Panc1 (cell line): ENCODE data around the gene SCRN1. TPM values are rescaled to one million over a fixed set of nuclear protein-coding genes. Genes with fewer than 3 reads are reported as not detected.

Experiments used
- ATAC-seq: fragments of 200-7000 bp; cut with Tn5 transposase; 2 replicates; pipeline ENCODE4 v1.9.1; 2020; ENCODE audit warnings: mild to moderate bottlenecking, moderate library complexity
- BruUV-seq: library from RNA; stranded (reverse); fragments of 400-500 nt; replicated peaks from 2 replicates; lab custom pipeline; 2021; lab: Mats Ljungman, UMichigan
- CTCF ChIA-PET: fragments of 300-600 bp; sonication (Branson Sonifier 250); formaldehyde crosslinking; loops from one replicate; lab custom pipeline; 2022; ENCODE audit warnings: antibody characterized with exemption; lab: Charles Lee
- POLR2A ChIA-PET: fragments of 300-600 bp; sonication (Branson Sonifier 250); formaldehyde crosslinking; loops from one replicate; lab custom pipeline; 2022; ENCODE audit warnings: antibody characterized with exemption; lab: Charles Lee
- DNase-seq: peaks from one replicate; pipeline ENCODE4 v3.0.0-alpha.2; 2010; ENCODE audit warnings: low read depth, low spot score
- H3K27ac ChIP-seq: 2 replicates; pipeline ENCODE4 v1.5.1; 2011; ENCODE audit warnings: mild to moderate bottlenecking, low read length, inconsistent platforms
- H3K27me3 ChIP-seq: fragments of 200-500 bp; sonication (Bioruptor generic); 2 replicates; pipeline ENCODE4 v1.6.0; 2014; ENCODE audit warnings: low read length, inconsistent platforms; ENCODE audit not compliant: control insufficient read depth, insufficient read depth
- H3K36me3 ChIP-seq: fragments of 200-500 bp; sonication (Bioruptor generic); 2 replicates; pipeline ENCODE4 v1.5.1; 2014; ENCODE audit warnings: inconsistent platforms, mild to moderate bottlenecking, low read length, moderate library complexity; ENCODE audit not compliant: control insufficient read depth, insufficient read depth
- H3K4me1 ChIP-seq: 2 replicates; pipeline ENCODE4 v1.5.1; 2011; ENCODE audit warnings: inconsistent platforms, mild to moderate bottlenecking, low read length, moderate library complexity; ENCODE audit not compliant: control insufficient read depth, insufficient read depth
- H3K4me3 ChIP-seq, 2 experiments: 2 replicates each; pipeline ENCODE4 v1.5.1; 2011 to 2012; ENCODE audit warnings: low read depth in 2 of 2, low read length in 2 of 2, mild to moderate bottlenecking in 2 of 2, inconsistent platforms in 1 of 2, moderate library complexity in 1 of 2
- H3K9me3 ChIP-seq: fragments of 200-500 bp; sonication (Bioruptor generic); 2 replicates; pipeline ENCODE4 v1.5.1; 2014; ENCODE audit warnings: low read depth, mild to moderate bottlenecking, inconsistent platforms, low read length, moderate library complexity; ENCODE audit not compliant: control insufficient read depth, insufficient read depth
- POLR2AphosphoS5 ChIP-seq: IDR thresholded peaks from 2 replicates; pipeline ENCODE4 v1.6.1; 2012; ENCODE audit warnings: mild to moderate bottlenecking, low read depth, low read length, moderate library complexity
- SIN3A ChIP-seq: IDR thresholded peaks from 2 replicates; pipeline ENCODE4 v1.6.1; 2012; ENCODE audit warnings: low read depth, mild to moderate bottlenecking, low read length, moderate library complexity, borderline replicate concordance; ENCODE audit not compliant: insufficient read depth
- TCF7L2 ChIP-seq: IDR thresholded peaks from 2 replicates; pipeline ENCODE4 v1.6.1; 2011; ENCODE audit warnings: mild to moderate bottlenecking, low read depth, low read length, inconsistent platforms
- in situ Hi-C: cut with HindIII; loops from 2 replicates; pipeline ENCODE4 v1.10.0; 2016; ENCODE audit warnings: low sequenced_read_pairs, low pct_unique_long_range_greater_than_20kb
- intact Hi-C: fragments of 100-400 bp; cut with micrococcal nuclease; formaldehyde crosslinking; loops from one replicate; pipeline ENCODE4 v1.10.0; 2022; ENCODE audit not compliant: unreplicated experiment
- total RNA-seq: library from RNA; stranded (reverse); gene quantifications from one replicate; pipeline ENCODE4 v1.2.1, GENCODE V29; 2021; ENCODE audit not compliant: unreplicated experiment
- TF ChIP-seq, protein P1 (sequence below), 2 experiments: IDR thresholded peaks; 2 replicates each; pipeline ENCODE4 v1.6.1; 2011 to 2012; ENCODE audit warnings: low read depth in 2 of 2, control low read depth in 1 of 2, low read length in 1 of 2, mild to moderate bottlenecking in 1 of 2, moderate library complexity in 1 of 2; ENCODE audit not compliant: insufficient read depth in 1 of 2
- TF ChIP-seq, protein P2 (sequence below): fragments of 450-650 bp; IDR thresholded peaks from 2 replicates; pipeline ENCODE4 v1.5.1; 2017; ENCODE audit warnings: mild to moderate bottlenecking

Gene SCRN1
- total RNA-seq, 1 experiment from 2014 or later, result 189 TPM

DNA sequence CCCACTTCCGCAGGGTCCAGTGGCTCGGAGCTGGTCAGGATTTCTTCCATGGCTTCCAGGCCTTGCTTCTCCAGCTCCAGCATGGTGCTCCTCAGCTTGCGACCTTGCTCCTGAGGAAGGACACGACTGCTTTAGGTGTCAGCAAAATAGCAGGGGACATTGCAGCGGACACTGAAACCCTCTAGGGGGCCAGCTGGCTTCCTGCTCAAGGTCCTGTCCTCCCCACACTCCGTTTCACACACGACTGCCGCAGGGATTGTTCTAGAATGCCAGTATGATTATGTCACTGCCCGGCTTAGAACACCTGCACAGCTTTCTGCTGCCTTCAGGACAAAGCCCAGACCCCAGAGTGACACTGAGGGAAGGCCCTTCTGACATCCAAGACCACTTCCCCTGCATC is 65.6 kb downstream of the SCRN1 start:
- Histone ChIP-seq H3K27me3 (no peaks in the 10 kb centered on the region), H3K4me3 (no peak overlapping the region), H3K27ac (no peak overlapping the region), H3K9me3 (no peaks in the 10 kb centered on the region), H3K36me3 (peaks cover 11% of the 10 kb centered on the region; the same call in 1 of the 2 replicates), H3K4me1 (no peaks in the 10 kb centered on the region)
- intact Hi-C loops, result loop anchor here (10.0 kb wide), 1 partner anchor 289 kb away; no protein-coding TSS in a partner anchor
- ChIA-PET CTCF (no interaction called here), POLR2A (no interaction called here)
- DNase-seq (no peak), ATAC-seq (no peak)
- in situ Hi-C loops, result no loop called here
- TF ChIP-seq, protein P1, sequence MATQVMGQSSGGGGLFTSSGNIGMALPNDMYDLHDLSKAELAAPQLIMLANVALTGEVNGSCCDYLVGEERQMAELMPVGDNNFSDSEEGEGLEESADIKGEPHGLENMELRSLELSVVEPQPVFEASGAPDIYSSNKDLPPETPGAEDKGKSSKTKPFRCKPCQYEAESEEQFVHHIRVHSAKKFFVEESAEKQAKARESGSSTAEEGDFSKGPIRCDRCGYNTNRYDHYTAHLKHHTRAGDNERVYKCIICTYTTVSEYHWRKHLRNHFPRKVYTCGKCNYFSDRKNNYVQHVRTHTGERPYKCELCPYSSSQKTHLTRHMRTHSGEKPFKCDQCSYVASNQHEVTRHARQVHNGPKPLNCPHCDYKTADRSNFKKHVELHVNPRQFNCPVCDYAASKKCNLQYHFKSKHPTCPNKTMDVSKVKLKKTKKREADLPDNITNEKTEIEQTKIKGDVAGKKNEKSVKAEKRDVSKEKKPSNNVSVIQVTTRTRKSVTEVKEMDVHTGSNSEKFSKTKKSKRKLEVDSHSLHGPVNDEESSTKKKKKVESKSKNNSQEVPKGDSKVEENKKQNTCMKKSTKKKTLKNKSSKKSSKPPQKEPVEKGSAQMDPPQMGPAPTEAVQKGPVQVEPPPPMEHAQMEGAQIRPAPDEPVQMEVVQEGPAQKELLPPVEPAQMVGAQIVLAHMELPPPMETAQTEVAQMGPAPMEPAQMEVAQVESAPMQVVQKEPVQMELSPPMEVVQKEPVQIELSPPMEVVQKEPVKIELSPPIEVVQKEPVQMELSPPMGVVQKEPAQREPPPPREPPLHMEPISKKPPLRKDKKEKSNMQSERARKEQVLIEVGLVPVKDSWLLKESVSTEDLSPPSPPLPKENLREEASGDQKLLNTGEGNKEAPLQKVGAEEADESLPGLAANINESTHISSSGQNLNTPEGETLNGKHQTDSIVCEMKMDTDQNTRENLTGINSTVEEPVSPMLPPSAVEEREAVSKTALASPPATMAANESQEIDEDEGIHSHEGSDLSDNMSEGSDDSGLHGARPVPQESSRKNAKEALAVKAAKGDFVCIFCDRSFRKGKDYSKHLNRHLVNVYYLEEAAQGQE (IDR thresholded peaks at IDR 0.05; ENCODE audit: insufficient read depth in 1 of 2, low read depth in 2 of 2, low read length in 1 of 2), result no peak
- TF ChIP-seq TCF7L2 (no peak), SIN3A (no peak)
- BruUV-seq, result no TSS peak

DNA sequence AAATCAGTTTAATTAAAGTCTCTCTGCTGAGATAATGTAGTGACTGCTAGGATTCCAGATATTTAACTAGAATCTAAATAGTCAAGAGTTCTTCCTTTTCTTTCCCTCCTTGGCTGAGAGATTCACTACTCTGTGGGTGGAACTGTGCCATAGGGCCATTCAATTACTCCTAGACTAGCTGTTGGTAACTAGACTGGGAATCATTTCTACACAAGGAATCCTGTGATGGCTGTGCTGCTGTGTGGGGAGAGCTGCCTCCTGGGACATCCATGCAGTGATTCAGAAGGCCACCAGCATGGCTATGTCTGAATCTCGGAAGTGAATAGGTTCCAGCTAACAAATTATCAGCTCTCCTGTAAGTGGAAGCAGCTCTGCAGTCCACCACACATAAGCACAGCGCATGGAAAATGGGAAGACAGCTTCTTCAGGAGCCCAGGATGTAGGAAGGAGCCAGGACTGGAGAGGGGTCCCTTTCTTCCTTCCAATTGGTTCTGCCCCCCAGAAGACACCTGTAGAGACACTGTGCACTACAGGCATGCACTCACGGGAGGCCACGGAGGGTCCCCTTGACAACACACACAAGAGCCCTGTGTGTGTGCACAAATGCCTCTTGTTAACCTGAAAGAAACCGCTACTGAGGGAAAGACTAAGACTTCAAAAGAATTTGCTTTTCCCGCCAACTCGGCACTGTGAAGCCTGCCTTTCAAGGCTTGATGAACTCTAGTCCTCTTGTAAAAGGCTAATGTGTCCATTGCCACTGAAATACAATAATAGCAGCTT is 66.5 kb downstream of the SCRN1 start:
- no TSS peak for BruUV-seq
- Histone ChIP-seq H3K4me3 (no peak overlapping the region), H3K27ac (no peak overlapping the region), H3K9me3 (no peaks in the 10 kb centered on the region), H3K27me3 (no peaks in the 10 kb centered on the region), H3K36me3 (peaks cover 11% of the 10 kb centered on the region; the same call in 1 of the 2 replicates), H3K4me1 (no peaks in the 10 kb centered on the region)
- TF ChIP-seq, protein P2, sequence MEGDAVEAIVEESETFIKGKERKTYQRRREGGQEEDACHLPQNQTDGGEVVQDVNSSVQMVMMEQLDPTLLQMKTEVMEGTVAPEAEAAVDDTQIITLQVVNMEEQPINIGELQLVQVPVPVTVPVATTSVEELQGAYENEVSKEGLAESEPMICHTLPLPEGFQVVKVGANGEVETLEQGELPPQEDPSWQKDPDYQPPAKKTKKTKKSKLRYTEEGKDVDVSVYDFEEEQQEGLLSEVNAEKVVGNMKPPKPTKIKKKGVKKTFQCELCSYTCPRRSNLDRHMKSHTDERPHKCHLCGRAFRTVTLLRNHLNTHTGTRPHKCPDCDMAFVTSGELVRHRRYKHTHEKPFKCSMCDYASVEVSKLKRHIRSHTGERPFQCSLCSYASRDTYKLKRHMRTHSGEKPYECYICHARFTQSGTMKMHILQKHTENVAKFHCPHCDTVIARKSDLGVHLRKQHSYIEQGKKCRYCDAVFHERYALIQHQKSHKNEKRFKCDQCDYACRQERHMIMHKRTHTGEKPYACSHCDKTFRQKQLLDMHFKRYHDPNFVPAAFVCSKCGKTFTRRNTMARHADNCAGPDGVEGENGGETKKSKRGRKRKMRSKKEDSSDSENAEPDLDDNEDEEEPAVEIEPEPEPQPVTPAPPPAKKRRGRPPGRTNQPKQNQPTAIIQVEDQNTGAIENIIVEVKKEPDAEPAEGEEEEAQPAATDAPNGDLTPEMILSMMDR, result no peak
- no peak for TF ChIP-seq TCF7L2
- TF ChIP-seq POLR2AphosphoS5, result no peak
- TF ChIP-seq, protein P1 (IDR thresholded peaks at IDR 0.05; ENCODE audit: insufficient read depth in 1 of 2, low read depth in 2 of 2, low read length in 1 of 2), result no peak
- TF ChIP-seq SIN3A, result no peak
- intact Hi-C loops (loop anchor here (10.0 kb wide), 1 partner anchor 288 kb away; no protein-coding TSS in a partner anchor), in situ Hi-C loops (no loop called here)
- POLR2A ChIA-PET, result no interaction called here
- no peak for ATAC-seq
- CTCF ChIA-PET, result interaction anchor here (0.6 kb wide), 1 partner anchor 809 kb away, joined by 3 read pairs; no protein-coding TSS in a partner anchor
- DNase-seq, result no peak
